GM20431 (cell line): ENCODE data around the gene HIVEP2.

Source experiments
- in situ Hi-C: fragments of 300-500 bp; cut with MseI, MboI; formaldehyde crosslinking; loops from one replicate; pipeline ENCODE4 v1.15.0; 2020; ENCODE audit warnings: low sequenced_read_pairs; ENCODE audit not compliant: unreplicated experiment

The HIVEP2 gene

DNA sequence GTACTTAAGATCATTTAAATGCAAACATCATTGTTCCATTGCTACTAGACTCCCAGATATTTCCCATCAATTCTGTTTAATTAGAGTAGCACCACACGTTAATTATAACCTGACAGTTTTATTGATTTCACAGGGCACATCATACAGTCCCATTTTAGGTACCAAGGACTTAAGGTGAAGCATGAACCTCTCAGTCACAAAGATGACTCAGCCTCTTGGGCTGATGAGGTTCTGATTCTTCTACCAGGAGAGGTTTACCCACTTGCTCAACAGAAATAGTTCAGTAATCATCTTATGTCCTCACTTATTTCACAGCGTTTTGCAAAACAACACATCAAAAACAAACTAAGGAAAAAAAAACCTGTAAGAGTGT, 98.5 kb downstream of the HIVEP2 start:
- in situ Hi-C loops, result no loop called here

DNA sequence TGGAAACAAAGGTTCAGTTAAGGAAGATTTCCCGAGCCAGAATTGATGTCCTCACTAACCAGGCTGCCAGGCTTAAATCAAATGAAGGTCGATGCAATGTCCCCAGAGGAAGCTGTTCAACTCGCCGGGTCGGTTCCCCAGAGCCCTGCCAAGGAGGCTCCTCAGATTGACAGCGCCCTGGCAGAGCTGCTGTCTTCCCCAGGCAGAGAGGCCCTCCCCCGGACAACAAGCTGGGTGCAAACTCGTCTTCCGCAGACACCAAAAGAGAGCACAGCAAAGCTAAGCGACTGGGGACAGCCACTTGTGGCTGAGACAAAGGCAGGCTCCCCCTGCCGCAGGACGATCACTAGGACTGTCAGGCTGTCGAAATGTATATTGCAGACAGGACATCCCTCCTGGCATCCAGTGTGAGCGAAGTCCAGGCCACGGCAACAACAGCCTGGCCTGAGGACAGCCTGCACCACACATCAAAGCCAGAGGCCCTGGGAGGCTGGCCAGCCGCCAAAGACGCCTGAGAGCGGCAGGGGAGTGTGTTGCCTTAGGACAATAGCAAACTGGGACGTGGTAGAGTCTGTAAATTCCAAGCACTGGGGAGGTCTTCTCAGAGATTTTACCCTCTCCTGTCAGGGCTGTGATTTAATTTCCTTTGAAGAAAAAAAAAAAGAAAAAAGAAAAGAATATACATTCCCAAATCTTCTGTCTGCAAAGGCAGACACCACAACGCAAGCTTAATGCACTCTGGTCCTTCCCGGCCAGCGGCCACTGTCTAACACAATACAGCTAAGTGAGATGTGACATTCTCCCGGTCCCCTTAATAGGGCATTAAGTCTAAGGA, 99.1 kb downstream of the HIVEP2 start:
- in situ Hi-C loops, result no loop called here

DNA sequence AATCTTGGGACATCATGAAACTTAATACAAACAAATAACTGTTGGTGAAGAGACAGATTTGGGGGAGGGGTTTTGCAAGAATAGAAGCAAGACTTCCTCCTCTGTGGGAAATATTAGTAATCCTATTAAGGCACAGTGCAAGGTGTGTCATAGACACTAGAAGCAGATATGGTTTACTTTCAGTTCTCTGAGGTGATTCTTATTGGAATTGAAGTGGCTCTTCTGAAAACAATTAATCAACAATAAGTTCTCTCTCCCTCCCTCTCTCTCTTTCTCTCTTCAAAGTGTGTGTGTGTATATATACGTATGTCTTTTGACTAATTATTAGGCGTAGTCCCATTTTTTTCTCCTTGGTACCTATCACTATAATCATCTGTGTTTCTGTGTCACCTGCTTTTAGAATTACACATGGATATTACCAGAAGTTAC, 99.8 kb downstream of the HIVEP2 start:
- in situ Hi-C loops, result no loop called here

- in situ Hi-C loops, result no loop called here
Observed at GRCh38 chr6:142844065-142844755, 100.8 kb downstream of the HIVEP2 start.

DNA sequence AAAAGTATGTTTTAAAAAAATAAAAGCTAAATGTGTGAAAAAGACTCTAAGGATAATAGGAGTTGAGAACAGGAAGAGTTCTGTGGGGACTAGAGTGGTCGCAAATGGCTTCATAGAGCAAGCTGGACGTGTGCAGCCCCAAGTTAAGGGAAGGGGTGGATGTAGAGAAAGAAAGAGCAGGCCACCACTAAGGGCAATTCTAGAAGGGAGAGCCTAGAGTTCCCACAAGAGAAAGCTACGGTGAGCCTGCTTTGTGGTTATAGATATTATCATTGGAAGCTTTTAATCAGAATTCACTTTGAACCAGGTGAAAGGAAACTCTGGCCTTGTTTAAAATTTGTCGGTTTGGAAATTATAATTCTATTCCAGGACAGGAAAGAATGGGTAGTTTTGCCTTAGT, 101.6 kb downstream of the HIVEP2 start:
- in situ Hi-C loops, result no loop called here

GRCh38 chr6:142842418-142843261, 102.3 kb downstream of the HIVEP2 start:
- in situ Hi-C loops, result no loop called here

- in situ Hi-C loops, result no loop called here
Observed at GRCh38 chr6:142841915-142842314, 103.1 kb downstream of the HIVEP2 start.

DNA sequence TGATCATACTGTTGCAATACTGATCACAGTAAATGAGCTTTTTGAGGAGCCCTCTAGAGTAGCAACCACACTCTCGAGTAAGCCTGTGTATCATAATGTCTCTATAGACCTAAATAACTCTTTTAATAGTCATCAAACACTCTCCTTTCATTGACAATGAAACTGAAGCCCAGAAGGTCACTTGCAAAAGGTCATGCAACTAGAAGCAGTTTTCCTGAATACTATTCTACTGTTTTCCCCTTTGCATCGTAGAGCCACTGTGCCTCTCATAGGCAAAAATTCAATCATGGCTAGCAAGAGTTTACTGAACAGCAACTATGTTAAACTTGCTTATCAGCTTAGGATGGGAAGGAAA, 105.3 kb downstream of the HIVEP2 start:
- in situ Hi-C loops, result no loop called here

GRCh38 chr6:142838821-142839685, 105.9 kb downstream of the HIVEP2 start:
- in situ Hi-C loops, result no loop called here

DNA sequence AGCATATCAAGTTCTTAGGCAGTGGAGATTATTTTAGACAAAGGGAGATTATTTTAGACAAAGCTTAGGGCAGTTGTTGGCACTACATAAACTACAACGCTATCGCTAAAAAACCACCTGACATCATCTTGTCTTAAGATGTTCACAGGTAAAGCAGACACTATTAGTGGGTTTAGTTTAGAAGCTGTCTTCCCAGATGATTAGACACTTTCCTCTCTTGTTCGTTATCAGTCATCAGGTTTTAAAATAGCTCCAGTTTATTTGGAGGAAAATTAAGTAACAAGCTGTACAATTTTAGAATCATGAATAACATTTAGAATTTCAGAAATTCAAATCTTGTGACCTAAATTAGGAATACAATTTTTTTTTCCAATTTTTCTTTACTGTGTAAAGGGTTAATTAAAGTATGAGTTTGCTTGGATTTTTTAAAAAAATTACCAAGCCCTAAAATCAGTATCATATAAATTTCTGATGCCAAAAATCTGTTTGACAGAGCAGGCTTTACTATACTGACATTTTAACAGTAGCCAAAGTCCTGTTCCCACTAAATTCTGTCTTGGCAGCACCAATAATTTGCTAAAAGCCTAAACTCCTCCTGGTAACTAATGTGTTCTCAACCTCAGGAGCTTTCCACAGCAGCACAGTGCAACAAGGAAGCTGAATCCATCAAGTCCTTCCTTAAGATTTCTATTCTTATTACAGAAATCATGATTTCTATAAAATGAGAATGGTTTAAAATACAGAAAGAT, 109.0 kb downstream of the HIVEP2 start:
- in situ Hi-C loops, result no loop called here

DNA sequence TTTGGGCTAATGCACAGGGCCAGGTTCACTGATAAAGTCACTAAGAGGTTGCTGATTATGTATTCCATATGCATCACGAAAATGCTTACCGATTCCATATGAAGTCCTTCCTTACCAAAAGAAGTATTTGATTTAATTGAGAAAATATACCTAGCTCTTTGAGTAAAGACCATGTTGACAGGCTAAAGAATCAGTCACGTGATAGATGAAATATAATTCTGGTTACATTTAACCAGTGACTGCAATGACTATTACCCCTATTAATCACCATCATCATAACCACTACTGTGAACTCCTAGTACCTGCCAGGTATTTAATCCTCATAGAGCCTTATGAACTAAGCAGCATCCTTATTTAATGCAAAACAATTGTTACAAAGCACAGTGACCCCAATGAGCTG, 110.1 kb downstream of the HIVEP2 start:
- in situ Hi-C loops, result no loop called here

- in situ Hi-C loops, result no loop called here
Observed at GRCh38 chr6:142833798-142834197, 111.2 kb downstream of the HIVEP2 start.

GRCh38 chr6:142833054-142833453, 111.9 kb downstream of the HIVEP2 start:
- in situ Hi-C loops, result no loop called here

- in situ Hi-C loops, result no loop called here
Observed at GRCh38 chr6:142830807-142831206, 114.2 kb downstream of the HIVEP2 start.

GRCh38 chr6:142830116-142830710, 114.8 kb downstream of the HIVEP2 start:
- in situ Hi-C loops, result no loop called here

DNA sequence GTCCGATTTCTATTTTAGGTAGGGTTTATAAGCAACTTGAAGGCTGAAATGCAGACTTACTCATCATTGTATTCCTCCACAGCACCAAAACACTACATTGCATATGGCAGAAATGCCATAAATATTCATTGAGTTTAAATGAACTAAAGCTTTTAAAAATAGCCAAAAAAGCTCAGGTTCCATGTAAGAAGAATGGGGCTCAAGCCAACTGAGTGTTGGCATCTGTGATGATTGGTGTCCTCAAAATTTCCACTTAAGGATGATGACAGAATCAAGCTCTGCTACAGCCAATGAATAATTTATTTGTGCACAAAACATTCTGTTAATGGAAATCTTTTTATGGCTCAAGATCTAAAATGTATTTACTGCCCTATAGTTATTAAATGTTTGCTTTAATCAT, 115.4 kb downstream of the HIVEP2 start:
- in situ Hi-C loops, result no loop called here

DNA sequence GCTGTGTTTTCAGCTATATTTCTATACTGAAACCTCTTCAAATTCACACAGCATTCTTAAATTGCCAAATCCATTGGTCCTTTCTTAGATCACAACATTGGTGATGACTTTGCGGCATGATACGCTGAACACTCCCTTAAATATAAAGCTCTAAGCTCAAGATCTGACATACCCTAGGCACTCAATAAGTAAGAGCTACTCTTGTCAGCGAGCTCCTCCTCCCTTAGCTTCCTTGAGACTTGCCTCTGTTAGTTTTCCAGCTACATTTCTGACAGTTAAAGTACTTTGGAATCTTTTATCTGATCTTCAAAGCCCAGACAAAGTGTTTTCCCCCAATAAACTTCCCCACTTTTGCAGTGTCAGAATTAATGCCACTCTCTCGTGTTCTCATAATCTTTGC, 117.0 kb downstream of the HIVEP2 start:
- in situ Hi-C loops, result no loop called here

DNA sequence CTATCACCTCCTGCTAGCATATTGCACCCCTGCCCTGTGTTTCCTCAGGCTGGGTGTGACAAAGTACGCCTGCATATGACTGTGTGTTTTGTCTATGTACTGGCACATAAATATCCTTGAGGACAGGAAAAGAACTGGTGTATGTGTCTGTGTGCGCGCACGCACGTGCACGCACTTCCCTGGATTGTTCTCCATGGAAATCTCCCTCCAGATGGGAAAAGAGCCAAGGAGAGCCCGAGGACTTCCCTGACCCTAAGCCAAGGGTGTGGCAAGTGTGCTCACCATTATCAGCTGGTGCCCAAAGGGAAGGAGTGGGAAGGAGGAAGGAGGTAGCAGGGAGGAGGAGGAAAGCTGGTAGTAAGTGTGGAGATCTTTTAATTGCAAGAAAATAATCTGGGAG, 117.6 kb downstream of the HIVEP2 start:
- in situ Hi-C loops, result no loop called here

DNA sequence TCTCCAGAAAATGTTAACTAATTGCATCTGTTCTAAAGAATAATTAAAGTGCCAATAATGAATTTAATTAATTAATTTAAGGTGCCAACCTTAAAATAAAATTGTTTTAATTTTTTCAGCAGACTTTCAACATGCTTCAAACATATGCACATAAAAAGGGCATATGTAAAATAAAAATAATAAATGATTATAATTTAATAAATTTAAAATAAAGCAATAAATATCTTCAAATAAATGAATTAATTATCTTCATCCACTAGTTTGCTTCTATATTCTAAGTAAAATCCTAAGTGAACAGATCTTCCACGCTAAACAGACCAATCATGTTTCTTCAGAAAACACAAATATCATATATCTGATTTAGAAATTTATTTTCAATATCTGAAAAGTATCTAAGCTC, 119.2 kb downstream of the HIVEP2 start:
- in situ Hi-C loops, result no loop called here
